Keratinocyte (primary cell): ENCODE results near the gene SCFD2. TPM values are rescaled to one million over a fixed set of nuclear protein-coding genes. Genes with fewer than 3 reads are reported as not detected.

Source experiments
- DNase-seq: peaks from one replicate; pipeline ENCODE4 v3.0.0-alpha.2; 2011; ENCODE audit warnings: low read depth, missing footprints, low spot score
- FAIRE-seq: peaks from 2 replicates; lab custom pipeline; 2011; peaks lifted over from hg19 to GRCh38; lab: Jason Lieb, UNC
- H2AFZ ChIP-seq: 2 replicates; pipeline ENCODE4 v1.6.0; 2012; ENCODE audit warnings: low read length, control low read depth, inconsistent platforms; ENCODE audit not compliant: control insufficient read depth
- H3K27ac ChIP-seq: 2 replicates; pipeline ENCODE4 v1.5.1; 2011; ENCODE audit warnings: low read length; ENCODE audit not compliant: control insufficient read depth, insufficient read depth
- H3K27me3 ChIP-seq: 3 replicates; pipeline ENCODE4 v1.6.0; 2011; ENCODE audit warnings: low read length; ENCODE audit not compliant: control insufficient read depth, insufficient read depth; ENCODE audit errors: extremely low read depth
- H3K36me3 ChIP-seq, 2 experiments: 2 replicates in 1 of 2; 3 replicates in 1 of 2; pipeline ENCODE4 v1.5.1; 2011; ENCODE audit warnings: low read length in 2 of 2, mild to moderate bottlenecking in 1 of 2; ENCODE audit not compliant: control insufficient read depth in 2 of 2, insufficient read depth in 2 of 2; ENCODE audit errors: extremely low read depth in 1 of 2
- H3K4me1 ChIP-seq: 3 replicates; pipeline ENCODE4 v1.5.1; 2011; ENCODE audit warnings: low read length; ENCODE audit not compliant: control insufficient read depth, insufficient read depth; ENCODE audit errors: extremely low read depth
- H3K4me2 ChIP-seq: 3 replicates; pipeline ENCODE4 v1.6.0; 2011; ENCODE audit warnings: low read depth, low read length; ENCODE audit not compliant: control insufficient read depth, insufficient read depth; ENCODE audit errors: extremely low read depth
- H3K4me3 ChIP-seq, 3 experiments: fragments of 200-600 bp in 1 of 3; sonication (generic) in 1 of 3; 2 replicates in 2 of 3; 3 replicates in 1 of 3; pipeline ENCODE4 v1.5.1; 2011 to 2016; ENCODE audit warnings: low read length in 3 of 3, mild to moderate bottlenecking in 3 of 3, control low read depth in 2 of 3, inconsistent platforms in 1 of 3, low read depth in 1 of 3, mixed read lengths in 1 of 3, mixed run types in 1 of 3, moderate library complexity in 1 of 3; ENCODE audit not compliant: control insufficient read depth in 2 of 3, insufficient read depth in 2 of 3; ENCODE audit errors: extremely low read depth in 1 of 3
- H3K79me2 ChIP-seq: 2 replicates; pipeline ENCODE4 v1.6.0; 2012; ENCODE audit warnings: low read length; ENCODE audit not compliant: control insufficient read depth, insufficient read depth
- H3K9ac ChIP-seq: 3 replicates; pipeline ENCODE4 v1.6.0; 2011; ENCODE audit warnings: low read length; ENCODE audit not compliant: control insufficient read depth, insufficient read depth; ENCODE audit errors: extremely low read depth
- H3K9me1 ChIP-seq: 3 replicates; pipeline ENCODE4 v1.6.0; 2011; ENCODE audit warnings: low read length; ENCODE audit not compliant: control insufficient read depth, insufficient read depth; ENCODE audit errors: extremely low read depth
- H3K9me3 ChIP-seq: 2 replicates; pipeline ENCODE4 v1.5.1; 2012; ENCODE audit warnings: low read depth, low read length; ENCODE audit not compliant: control insufficient read depth
- H4K20me1 ChIP-seq: 3 replicates; pipeline ENCODE4 v1.6.0; 2011; ENCODE audit warnings: low read length; ENCODE audit not compliant: control insufficient read depth, insufficient read depth; ENCODE audit errors: extremely low read depth
- CTCF ChIP-seq, 3 experiments: IDR thresholded peaks in 1 of 3; conservative IDR thresholded peaks in 1 of 3; optimal IDR thresholded peaks in 1 of 3; 2 replicates in 2 of 3; 3 replicates in 1 of 3; pipeline versions ENCODE3 to v1.5.1; 2011; ENCODE audit warnings: low read length in 3 of 3, mild to moderate bottlenecking in 3 of 3, moderate library complexity in 2 of 3, control low read depth in 1 of 3, inconsistent platforms in 1 of 3; ENCODE audit not compliant: insufficient read depth in 2 of 3; ENCODE audit errors: extremely low read depth in 1 of 3
- EZH2 ChIP-seq: IDR thresholded peaks from one replicate; pipeline ENCODE4 v1.6.1; 2012; ENCODE audit warnings: inconsistent platforms, mild to moderate bottlenecking, low read length, moderate library complexity
- dilution Hi-C: fragments of 300-500 bp; cut with MboI; formaldehyde crosslinking; loops from one replicate; pipeline ENCODE4 v1.7.0; 2020; ENCODE audit warnings: low sequenced_read_pairs; ENCODE audit not compliant: extremely low pct_ligation_motif_present
- polyA plus RNA-seq, 5 experiments: library from polyadenylated mRNA; depleted of rRNA in 3 of 5; stranded (reverse) in 3 of 5; stranded (forward) in 1 of 5; unstranded in 1 of 5; fragments of >200 nt; gene quantifications; 1 replicate in 1 of 5; 2 replicates in 3 of 5; 3 replicates in 1 of 5; pipeline versions ENCODE4 v1.2.1 to v1.2.3, GENCODE V29; 2011 to 2012; ENCODE audit warnings: missing spikeins in 2 of 5, low read depth in 1 of 5, low replicate concordance in 1 of 5

The SCFD2 gene
- polyA plus RNA-seq, 1 donor (not counting 4 experiments of a cell fraction or from before 2014, with no cell fraction given), result 13.9 TPM

- H3K9me3 ChIP-seq, result no peaks in the 10 kb centered on the region
- H4K20me1 ChIP-seq, result no peaks in the 10 kb centered on the region
- no peaks in the 10 kb centered on the region for H3K36me3 ChIP-seq
- no peak overlapping the region for H3K4me2 ChIP-seq
- H3K27ac ChIP-seq, result no peak overlapping the region
- no peak overlapping the region for H3K9ac ChIP-seq
- H3K9me1 ChIP-seq, result no peaks in the 10 kb centered on the region
- H3K79me2 ChIP-seq, result no peaks in the 10 kb centered on the region
- no peak for TF ChIP-seq EZH2
- no peak for TF ChIP-seq CTCF (optimal IDR thresholded peaks at IDR 0.05 in 1 of 3, IDR thresholded peaks at IDR 0.05 in 1 of 3, conservative IDR thresholded peaks at IDR 0.05 in 1 of 3; ENCODE audit: extremely low read depth in 1 of 3, insufficient read depth in 2 of 3, low read length in 3 of 3)
- dilution Hi-C loops, result no loop called here
- DNase-seq (no peak), FAIRE-seq (no peak)
- H3K27me3 ChIP-seq, result no peaks in the 10 kb centered on the region
- H3K4me3 ChIP-seq, result no peak overlapping the region
- peaks cover 10% of the 10 kb centered on the region for H3K4me1 ChIP-seq
- H2AFZ ChIP-seq, result no peak overlapping the region
Measured at GRCh38 chr4:52977252-52977651, 388.6 kb downstream of the SCFD2 start.

- no peak overlapping the region for H3K4me2 ChIP-seq
- DNase-seq (no peak), FAIRE-seq (no peak)
- dilution Hi-C loops, result no loop called here
- H3K4me1 ChIP-seq, result peaks cover 10% of the 10 kb centered on the region
- no peaks in the 10 kb centered on the region for H3K79me2 ChIP-seq
- no peaks in the 10 kb centered on the region for H3K36me3 ChIP-seq
- H4K20me1 ChIP-seq, result no peaks in the 10 kb centered on the region
- no peak overlapping the region for H3K4me3 ChIP-seq
- TF ChIP-seq EZH2 (no peak), CTCF (optimal IDR thresholded peaks at IDR 0.05 in 1 of 3, IDR thresholded peaks at IDR 0.05 in 1 of 3, conservative IDR thresholded peaks at IDR 0.05 in 1 of 3; ENCODE audit: extremely low read depth in 1 of 3, insufficient read depth in 2 of 3, low read length in 3 of 3) (no peak)
- no peaks in the 10 kb centered on the region for H3K9me3 ChIP-seq
- H3K9ac ChIP-seq, result no peak overlapping the region
- H2AFZ ChIP-seq, result no peak overlapping the region
- H3K27ac ChIP-seq, result no peak overlapping the region
- H3K9me1 ChIP-seq, result no peaks in the 10 kb centered on the region
- H3K27me3 ChIP-seq, result no peaks in the 10 kb centered on the region
Measured at GRCh38 chr4:52976523-52977230, 389.2 kb downstream of the SCFD2 start.
